A673 (cell line): ENCODE measurements around the gene EMC7. TPM values are rescaled to one million over a fixed set of nuclear protein-coding genes. Genes with fewer than 3 reads are reported as not detected.

ENCODE experiments used
- BruUV-seq: library from RNA; stranded (reverse); fragments of 400-500 nt; replicated peaks from 2 replicates; lab custom pipeline; 2021; lab: Mats Ljungman, UMichigan
- CTCF ChIA-PET: fragments of 300-600 bp; sonication (Branson Sonifier 250); formaldehyde crosslinking; loops from one replicate; lab custom pipeline; 2022; ENCODE audit warnings: antibody characterized with exemption; lab: Charles Lee
- POLR2A ChIA-PET: fragments of 300-600 bp; sonication (Branson Sonifier 250); formaldehyde crosslinking; loops from one replicate; lab custom pipeline; 2022; ENCODE audit warnings: antibody characterized with exemption; ENCODE audit not compliant: low non-redundant PET; lab: Charles Lee
- DNase-seq: peaks from one replicate; pipeline ENCODE4 v3.0.0-alpha.2; 2015; ENCODE audit warnings: low spot score
- H3K27ac ChIP-seq: fragments of 200-600 bp; sonication (generic); 2 replicates; pipeline ENCODE4 v1.5.1; 2016; ENCODE audit warnings: mixed run types, low read depth, mild to moderate bottlenecking, mixed read lengths, antibody characterized with exemption, low read length; ENCODE audit not compliant: poor library complexity, severe bottlenecking
- H3K27me3 ChIP-seq: fragments of 200-600 bp; sonication (generic); replicated peaks from 2 replicates; pipeline ENCODE4 v1.6.1; 2017; ENCODE audit warnings: mixed run types, low read depth, mild to moderate bottlenecking, mixed read lengths, antibody characterized with exemption, low read length; ENCODE audit not compliant: insufficient read depth, poor library complexity
- H3K36me3 ChIP-seq: fragments of 200-600 bp; sonication (generic); 2 replicates; pipeline ENCODE4 v1.6.1; 2016; ENCODE audit warnings: mixed run types, mild to moderate bottlenecking, mixed read lengths, antibody characterized with exemption, low read length; ENCODE audit not compliant: insufficient read depth, poor library complexity, severe bottlenecking
- H3K4me1 ChIP-seq: fragments of 200-600 bp; sonication (generic); 2 replicates; pipeline ENCODE4 v1.6.1; 2017; ENCODE audit warnings: mixed run types, mild to moderate bottlenecking, mixed read lengths, antibody characterized with exemption, low read length; ENCODE audit not compliant: insufficient read depth, poor library complexity, severe bottlenecking
- H3K4me3 ChIP-seq: fragments of 200-600 bp; sonication (generic); 2 replicates; pipeline ENCODE4 v1.5.1; 2016; ENCODE audit warnings: low read depth, mixed run types, mild to moderate bottlenecking, mixed read lengths, low read length; ENCODE audit not compliant: poor library complexity, severe bottlenecking
- H3K9me3 ChIP-seq: fragments of 200-600 bp; sonication (generic); 2 replicates; pipeline ENCODE4 v1.6.1; 2016; ENCODE audit warnings: mixed run types, low read depth, mild to moderate bottlenecking, mixed read lengths, antibody characterized with exemption, low read length; ENCODE audit not compliant: poor library complexity, severe bottlenecking
- CTCF ChIP-seq: fragments of 300-800, 200-600 bp; sonication (generic); conservative IDR thresholded peaks from 2 replicates; pipeline ENCODE4 v1.5.1; 2017; ENCODE audit warnings: low read depth, mild to moderate bottlenecking, antibody characterized with exemption, low read length, moderate library complexity, mixed read lengths
- EZH2 ChIP-seq: fragments of 200-600 bp; sonication (generic); IDR thresholded peaks from 2 replicates; pipeline ENCODE4 v1.6.1; 2017; ENCODE audit warnings: borderline replicate concordance, low read depth, mild to moderate bottlenecking, mixed read lengths, antibody characterized with exemption, low read length; ENCODE audit not compliant: poor library complexity, severe bottlenecking
- intact Hi-C: fragments of 100-400 bp; cut with micrococcal nuclease; formaldehyde crosslinking; loops from one replicate; pipeline ENCODE4 v1.10.0; 2022; ENCODE audit not compliant: unreplicated experiment
- total RNA-seq: library from RNA; stranded (reverse); gene quantifications from 2 replicates; pipeline ENCODE4 v1.2.3, GENCODE V29; 2021

Gene EMC7
- total RNA-seq, 1 experiment from 2014 or later: 81.2 TPM

GRCh38 chr15:34079904-34080303 lies 21.8 kb downstream of the EMC7 start:
- H3K36me3 ChIP-seq: peaks cover 6% of the 10 kb centered on the region
- intact Hi-C loops: no loop called here
- no TSS peak for BruUV-seq
- no peaks in the 10 kb centered on the region for H3K9me3 ChIP-seq
- no peak overlapping the region for H3K27ac ChIP-seq
- H3K27me3 ChIP-seq: no peaks in the 10 kb centered on the region
- DNase-seq: no peak
- CTCF ChIA-PET: no interaction called here
- H3K4me1 ChIP-seq: no peaks in the 10 kb centered on the region
- H3K4me3 ChIP-seq: no peak overlapping the region
- TF ChIP-seq CTCF (no peak), EZH2 (no peak)
- POLR2A ChIA-PET: interaction anchor here (0.6 kb wide), 1 partner anchor 14 kb away, joined by 3 read pairs; no protein-coding TSS in a partner anchor

- no peak for TF ChIP-seq CTCF
- TF ChIP-seq EZH2: no peak
- no TSS peak for BruUV-seq
- H3K27ac ChIP-seq: no peak overlapping the region
- CTCF ChIA-PET: no interaction called here
- H3K27me3 ChIP-seq: no peaks in the 10 kb centered on the region
- POLR2A ChIA-PET: no interaction called here
- intact Hi-C loops: no loop called here
- DNase-seq: no peak
- peaks cover 6% of the 10 kb centered on the region for H3K36me3 ChIP-seq
- H3K9me3 ChIP-seq: no peaks in the 10 kb centered on the region
- no peak overlapping the region for H3K4me3 ChIP-seq
- H3K4me1 ChIP-seq: no peaks in the 10 kb centered on the region
Observed at GRCh38 chr15:34078900-34079299, 22.8 kb downstream of the EMC7 start.

GRCh38 chr15:34076785-34077184 lies 24.9 kb downstream of the EMC7 start:
- no peaks in the 10 kb centered on the region for H3K27me3 ChIP-seq
- no peaks in the 10 kb centered on the region for H3K4me1 ChIP-seq
- CTCF ChIA-PET: no interaction called here
- no TSS peak for BruUV-seq
- no peak for TF ChIP-seq CTCF
- TF ChIP-seq EZH2: no peak
- H3K9me3 ChIP-seq: no peaks in the 10 kb centered on the region
- POLR2A ChIA-PET: no interaction called here
- intact Hi-C loops: no loop called here
- no peak overlapping the region for H3K27ac ChIP-seq
- no peaks in the 10 kb centered on the region for H3K36me3 ChIP-seq
- H3K4me3 ChIP-seq: no peak overlapping the region
- DNase-seq: no peak
